Peyer's patch (tissue), 4 donors: ENCODE data around the gene RAD51B.

Experiments used
- CTCF ChIP-seq, 6 experiments: fragments of 450-650 bp in 4 of 6; fragments of 200-600 bp in 2 of 6; sonication (generic) in 1 of 6; IDR thresholded peaks; one replicate each; pipeline ENCODE4 v1.5.1; 2017 to 2019; ENCODE audit warnings: antibody characterized with exemption in 6 of 6, mild to moderate bottlenecking in 3 of 6, moderate library complexity in 1 of 6
- POLR2A ChIP-seq, 2 donors: fragments of 450-650 bp; IDR thresholded peaks; one replicate each; pipeline ENCODE4 v1.5.1; 2017; ENCODE audit warnings: antibody characterized with exemption in 2 of 2, mild to moderate bottlenecking in 2 of 2, moderate library complexity in 2 of 2

- TF ChIP-seq CTCF (IDR thresholded peaks at IDR 0.05), result no peak
- no peak for TF ChIP-seq POLR2A (IDR thresholded peaks at IDR 0.05)
Measured at GRCh38 chr14:68528040-68528687, 708.6 kb downstream of the RAD51B start.
